Neural crest cell (in vitro differentiated cells): ENCODE measurements around the gene ATP5PO. TPM values are rescaled to one million over a fixed set of nuclear protein-coding genes. Genes with fewer than 3 reads are reported as not detected.

Experiments
- DNase-seq: peaks from one replicate; pipeline ENCODE4 v3.0.0; 2021; ENCODE audit warnings: low read depth, mixed read lengths, low spot score
- H3K27ac Mint-ChIP-seq: one replicate; pipeline ENCODE4 v1.8.0; 2021; ENCODE audit warnings: mild to moderate bottlenecking, mixed read lengths; ENCODE audit not compliant: unreplicated experiment
- H3K27me3 Mint-ChIP-seq: 2 replicates; pipeline ENCODE4 v1.8.0; 2021; ENCODE audit warnings: low read depth, mild to moderate bottlenecking, mixed read lengths
- H3K36me3 Mint-ChIP-seq: 2 replicates; pipeline ENCODE4 v1.8.0; 2021; ENCODE audit warnings: low read depth, mild to moderate bottlenecking, mixed read lengths
- H3K4me1 Mint-ChIP-seq: 2 replicates; pipeline ENCODE4 v1.8.0; 2021; ENCODE audit warnings: mixed read lengths
- H3K4me3 Mint-ChIP-seq: one replicate; pipeline ENCODE4 v1.8.0; 2021; ENCODE audit warnings: mild to moderate bottlenecking, mixed read lengths
- H3K9me3 Mint-ChIP-seq: 2 replicates; pipeline ENCODE4 v1.8.0; 2021; ENCODE audit warnings: mixed read lengths
- total RNA-seq: library from RNA; stranded (reverse); gene quantifications from 2 replicates; pipeline ENCODE4 v1.2.1, GENCODE V29; 2021
- TF ChIP-seq, protein P1 (sequence below): fragments of 200-600 bp; sonication (generic); conservative IDR thresholded peaks from 2 replicates; pipeline ENCODE4 v1.5.0; 2021; ENCODE audit warnings: antibody characterized with exemption, mild to moderate bottlenecking

ATP5PO gene
- total RNA-seq, 1 donor from 2014 or later = 231 TPM

GRCh38 chr21:33943293-33943692, 27.7 kb upstream of the ATP5PO start:
- Mint-ChIP-seq H3K4me1 (peaks cover 39% of the 10 kb centered on the region), H3K36me3 (peaks cover 24% of the 10 kb centered on the region), H3K4me3 (no peak overlapping the region), H3K27ac (no peak overlapping the region), H3K27me3 (no peaks in the 10 kb centered on the region), H3K9me3 (peaks cover 3% of the 10 kb centered on the region)
- TF ChIP-seq, protein P1, sequence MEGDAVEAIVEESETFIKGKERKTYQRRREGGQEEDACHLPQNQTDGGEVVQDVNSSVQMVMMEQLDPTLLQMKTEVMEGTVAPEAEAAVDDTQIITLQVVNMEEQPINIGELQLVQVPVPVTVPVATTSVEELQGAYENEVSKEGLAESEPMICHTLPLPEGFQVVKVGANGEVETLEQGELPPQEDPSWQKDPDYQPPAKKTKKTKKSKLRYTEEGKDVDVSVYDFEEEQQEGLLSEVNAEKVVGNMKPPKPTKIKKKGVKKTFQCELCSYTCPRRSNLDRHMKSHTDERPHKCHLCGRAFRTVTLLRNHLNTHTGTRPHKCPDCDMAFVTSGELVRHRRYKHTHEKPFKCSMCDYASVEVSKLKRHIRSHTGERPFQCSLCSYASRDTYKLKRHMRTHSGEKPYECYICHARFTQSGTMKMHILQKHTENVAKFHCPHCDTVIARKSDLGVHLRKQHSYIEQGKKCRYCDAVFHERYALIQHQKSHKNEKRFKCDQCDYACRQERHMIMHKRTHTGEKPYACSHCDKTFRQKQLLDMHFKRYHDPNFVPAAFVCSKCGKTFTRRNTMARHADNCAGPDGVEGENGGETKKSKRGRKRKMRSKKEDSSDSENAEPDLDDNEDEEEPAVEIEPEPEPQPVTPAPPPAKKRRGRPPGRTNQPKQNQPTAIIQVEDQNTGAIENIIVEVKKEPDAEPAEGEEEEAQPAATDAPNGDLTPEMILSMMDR = no peak
- no peak for DNase-seq

GRCh38 chr21:33942426-33942825, 26.8 kb upstream of the ATP5PO start:
- peaks cover 24% of the 10 kb centered on the region for H3K36me3 Mint-ChIP-seq
- no peak overlapping the region for H3K27ac Mint-ChIP-seq
- no peaks in the 10 kb centered on the region for H3K27me3 Mint-ChIP-seq
- TF ChIP-seq, protein P1 = no peak
- no peak overlapping the region for H3K4me3 Mint-ChIP-seq
- H3K4me1 Mint-ChIP-seq = peaks cover 30% of the 10 kb centered on the region
- H3K9me3 Mint-ChIP-seq = peaks cover 3% of the 10 kb centered on the region
- DNase-seq = no peak

DNA sequence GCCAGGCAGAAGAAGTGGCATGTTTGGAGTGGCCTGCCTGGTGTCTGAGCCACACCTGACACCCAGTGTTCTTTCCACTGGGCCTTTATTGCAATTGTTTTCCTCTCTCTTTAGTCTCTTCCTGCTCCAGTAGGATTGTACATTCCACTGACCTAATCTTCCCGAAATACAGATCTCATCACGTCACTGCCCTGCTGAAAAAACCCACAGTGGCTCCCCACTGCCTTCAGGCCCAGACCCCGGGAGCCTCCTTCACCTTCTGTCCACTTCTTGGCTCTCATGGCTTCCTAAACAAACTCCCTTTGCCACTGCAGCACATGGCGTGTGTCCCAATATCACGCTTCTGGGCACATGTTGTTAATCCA, 25.3 kb upstream of the ATP5PO start:
- H3K4me3 Mint-ChIP-seq = no peak overlapping the region
- peaks cover 24% of the 10 kb centered on the region for H3K36me3 Mint-ChIP-seq
- H3K27me3 Mint-ChIP-seq = no peaks in the 10 kb centered on the region
- TF ChIP-seq, protein P1 = no peak
- H3K4me1 Mint-ChIP-seq = peaks cover 15% of the 10 kb centered on the region
- H3K27ac Mint-ChIP-seq = no peak overlapping the region
- no peak for DNase-seq
- H3K9me3 Mint-ChIP-seq = peaks cover 3% of the 10 kb centered on the region

GRCh38 chr21:33940164-33940880, 24.7 kb upstream of the ATP5PO start:
- peaks cover 18% of the 10 kb centered on the region for H3K4me1 Mint-ChIP-seq
- TF ChIP-seq, protein P1 = no peak
- no peak overlapping the region for H3K27ac Mint-ChIP-seq
- H3K36me3 Mint-ChIP-seq = peaks cover 24% of the 10 kb centered on the region
- no peaks in the 10 kb centered on the region for H3K27me3 Mint-ChIP-seq
- H3K9me3 Mint-ChIP-seq = peaks cover 3% of the 10 kb centered on the region
- no peak overlapping the region for H3K4me3 Mint-ChIP-seq
- DNase-seq = no peak

- H3K27ac Mint-ChIP-seq = no peak overlapping the region
- no peak overlapping the region for H3K4me3 Mint-ChIP-seq
- peaks cover 24% of the 10 kb centered on the region for H3K4me1 Mint-ChIP-seq
- TF ChIP-seq, protein P1 = no peak
- H3K9me3 Mint-ChIP-seq = no peaks in the 10 kb centered on the region
- H3K36me3 Mint-ChIP-seq = peaks cover 17% of the 10 kb centered on the region
- no peak for DNase-seq
- no peaks in the 10 kb centered on the region for H3K27me3 Mint-ChIP-seq
These were observed 23.6 kb upstream of the ATP5PO start for GRCh38 chr21:33939226-33939625.
